GM12878 (cell line): Measurements from ENCODE around the gene GPRIN1. TPM values are rescaled to one million over a fixed set of nuclear protein-coding genes. Genes with fewer than 3 reads are reported as not detected.

Experiments used
- ATAC-seq: fragments of 200-7000 bp; cut with Tn5 transposase; 3 replicates; pipeline ENCODE4 v1.9.1; 2020; ENCODE audit warnings: mild to moderate bottlenecking, moderate library complexity
- BruUV-seq: library from RNA; stranded (reverse); fragments of 400-500 nt; replicated peaks from 2 replicates; lab custom pipeline; 2021; lab: Mats Ljungman, UMichigan
- CTCF ChIA-PET: fragments of 300-600 bp; sonication (Branson Sonifier 250); formaldehyde crosslinking; extraction: SDS; loops from one replicate; lab custom pipeline; 2021; ENCODE audit warnings: inconsistent platforms; lab: Yijun Ruan, JAX
- POLR2A ChIA-PET: fragments of 350-600 bp; formaldehyde crosslinking; extraction: SDS; loops from one replicate; lab custom pipeline; 2021; ENCODE audit warnings: inconsistent platforms; lab: Charles Lee
- RAD21 ChIA-PET: fragments of 300-600 bp; sonication (Branson Sonifier 250); formaldehyde crosslinking; loops from one replicate; lab custom pipeline; 2023; ENCODE audit warnings: antibody characterized with exemption; ENCODE audit not compliant: unreplicated experiment; lab: Charles Lee
- SMC1A ChIA-PET: fragments of 300-600 bp; sonication (Branson Sonifier 250); formaldehyde crosslinking; loops from one replicate; lab custom pipeline; 2023; ENCODE audit not compliant: unreplicated experiment, uncharacterized antibody; lab: Charles Lee
- DNase-seq: peaks from one replicate; pipeline ENCODE4 v3.0.0-alpha.2; 2011; ENCODE audit warnings: low read depth, low spot score
- FAIRE-seq: peaks from 3 replicates; lab custom pipeline; 2011; peaks lifted over from hg19 to GRCh38; lab: Jason Lieb, UNC
- H2AFZ ChIP-seq: 2 replicates; pipeline ENCODE4 v1.6.0; 2011; ENCODE audit warnings: low read depth, low read length, control low read depth; ENCODE audit not compliant: control insufficient read depth
- H3K27ac ChIP-seq: 2 replicates; pipeline ENCODE4 v1.5.1; 2011; ENCODE audit warnings: control low read depth; ENCODE audit not compliant: control insufficient read depth, insufficient read depth
- H3K27me3 ChIP-seq, 2 experiments: replicated peaks in 1 of 2; 2 replicates each; pipeline versions ENCODE4 v1.6.0 to v1.6.1; 2011; ENCODE audit warnings: low read length in 1 of 2; ENCODE audit not compliant: control insufficient read depth in 2 of 2, insufficient read depth in 2 of 2
- H3K36me3 ChIP-seq, 2 experiments: 2 replicates each; pipeline ENCODE4 v1.5.1; 2011; ENCODE audit warnings: low read length in 1 of 2; ENCODE audit not compliant: control insufficient read depth in 2 of 2, insufficient read depth in 2 of 2
- H3K4me1 ChIP-seq: 2 replicates; pipeline ENCODE4 v1.6.1; 2011; ENCODE audit warnings: mild to moderate bottlenecking, low read length, moderate library complexity, mixed read lengths; ENCODE audit not compliant: control insufficient read depth, insufficient read depth
- H3K4me2 ChIP-seq: 2 replicates; pipeline ENCODE4 v1.6.0; 2011; ENCODE audit warnings: control low read depth; ENCODE audit not compliant: control insufficient read depth, insufficient read depth
- H3K4me3 ChIP-seq: fragments of 200-600 bp; sonication (generic); 2 replicates; pipeline ENCODE4 v1.5.1; 2016
- H3K79me2 ChIP-seq: 2 replicates; pipeline ENCODE4 v1.6.0; 2011; ENCODE audit warnings: low read length; ENCODE audit not compliant: control insufficient read depth, insufficient read depth
- H3K9ac ChIP-seq: 2 replicates; pipeline ENCODE4 v1.8.0; 2011; ENCODE audit warnings: low read length, control low read depth, mixed read lengths; ENCODE audit not compliant: control insufficient read depth, insufficient read depth
- H3K9me3 ChIP-seq: replicated peaks from 3 replicates; pipeline ENCODE4 v1.5.1; 2011; ENCODE audit warnings: mild to moderate bottlenecking, low read length; ENCODE audit not compliant: control insufficient read depth, insufficient read depth
- H4K20me1 ChIP-seq: 2 replicates; pipeline ENCODE4 v1.6.0; 2011; ENCODE audit not compliant: control insufficient read depth, insufficient read depth
- ATF7 ChIP-seq: fragments of 450-650 bp; IDR thresholded peaks from 2 replicates; pipeline ENCODE4 v1.6.1; 2016; ENCODE audit warnings: low read depth, mild to moderate bottlenecking
- GABPA ChIP-seq: IDR thresholded peaks from 2 replicates; pipeline ENCODE4 v1.6.1; 2014; ENCODE audit warnings: antibody characterized with exemption, low read depth, mild to moderate bottlenecking, inconsistent platforms
- HDAC6 ChIP-seq: fragments of 200-600 bp; sonication (generic); IDR thresholded peaks from one replicate; pipeline ENCODE4 v1.8.0; 2017; ENCODE audit warnings: antibody characterized with exemption; ENCODE audit not compliant: unreplicated experiment
- KDM1A ChIP-seq: fragments of 200-600 bp; sonication (generic); IDR thresholded peaks from 2 replicates; pipeline ENCODE4 v1.6.1; 2016; ENCODE audit warnings: borderline replicate concordance
- MEF2B ChIP-seq: fragments of 450-650 bp; IDR thresholded peaks from 2 replicates; pipeline ENCODE4 v1.6.1; 2018; ENCODE audit warnings: mild to moderate bottlenecking, moderate library complexity; ENCODE audit not compliant: partially characterized antibody, poor library complexity, severe bottlenecking
- MTA2 ChIP-seq: fragments of 450-650 bp; IDR thresholded peaks from 2 replicates; pipeline ENCODE4 v1.6.1; 2016; ENCODE audit warnings: low read depth, mild to moderate bottlenecking, moderate library complexity
- MXI1 ChIP-seq: fragments of 150-350 bp; IDR thresholded peaks from 2 replicates; pipeline ENCODE4 v1.6.1; 2011; ENCODE audit warnings: low read depth, mild to moderate bottlenecking, inconsistent platforms, low read length, improper control_type of control experiment
- NBN ChIP-seq: fragments of 450-650 bp; IDR thresholded peaks from 2 replicates; pipeline ENCODE4 v1.6.1; 2016
- NFXL1 ChIP-seq: fragments of 450-650 bp; IDR thresholded peaks from 2 replicates; pipeline ENCODE4 v1.6.1; 2017; ENCODE audit warnings: antibody characterized with exemption, mild to moderate bottlenecking, borderline replicate concordance
- PAX8 ChIP-seq: fragments of 450-650 bp; IDR thresholded peaks from 2 replicates; pipeline ENCODE4 v1.6.1; 2017; ENCODE audit warnings: mild to moderate bottlenecking, moderate library complexity
- POLR2A ChIP-seq: IDR thresholded peaks from 2 replicates; pipeline ENCODE4 v1.6.1; 2011; ENCODE audit warnings: low read depth, mild to moderate bottlenecking, low read length
- POU2F2 ChIP-seq: IDR thresholded peaks from 3 replicates; pipeline ENCODE4 v1.6.1; 2011; ENCODE audit warnings: low read depth, mild to moderate bottlenecking, low read length, borderline replicate concordance
- SUZ12 ChIP-seq: fragments of 200-600 bp; sonication (generic); IDR thresholded peaks from one replicate; pipeline ENCODE4 v1.6.1; 2018; ENCODE audit warnings: antibody characterized with exemption, mild to moderate bottlenecking; ENCODE audit not compliant: unreplicated experiment
- WRNIP1 ChIP-seq: IDR thresholded peaks from 2 replicates; pipeline ENCODE4 v1.6.1; 2011; ENCODE audit warnings: low read depth, low read length, improper control_type of control experiment, borderline replicate concordance
- WGBS: methylation state at CpG from one replicate; pipeline ENCODE4 v1.1.6; 2016; ENCODE audit warnings: low lambda C conversion rate; ENCODE audit not compliant: insufficient replicate concordance, insufficient coverage; ENCODE audit errors: missing lambda C conversion rate; 5-methylcytosine and 5-hydroxymethylcytosine counted together
- in situ Hi-C: fragments of 300-500 bp; cut with MboI; formaldehyde crosslinking; loops from 9 replicates; pipeline ENCODE4 v1.14.3; 2018; ENCODE audit warnings: mixed read lengths
- intact Hi-C: fragments of 100-400 bp; cut with micrococcal nuclease; formaldehyde crosslinking; loops from one replicate; pipeline ENCODE4 v1.14.2; 2022; ENCODE audit not compliant: unreplicated experiment
- polyA plus RNA-seq, 11 experiments: library from polyadenylated mRNA; depleted of rRNA in 4 of 11; unstranded in 6 of 11; stranded (reverse) in 5 of 11; fragments of >200 nt; fragmentation: Nextera tagmentation in 4 of 11; fragmentation: Illumina TruSeq in 1 of 11; extraction: Ambion mirVana in 4 of 11; extraction: Trizol in 1 of 11; gene quantifications; 1 replicate in 1 of 11; 2 replicates in 10 of 11; pipeline versions ENCODE4 v1.2.1 to v1.2.3, GENCODE V29; 2011 to 2016; ENCODE audit warnings: inconsistent platforms in 2 of 11, missing spikeins in 2 of 11, low read depth in 1 of 11
- total RNA-seq, 4 experiments: library from RNA; depleted of rRNA in 3 of 4; stranded (reverse); fragments of >200 nt in 3 of 4; fragmentation: Illumina TruSeq in 1 of 4; extraction: Trizol in 1 of 4; gene quantifications; 2 replicates each; pipeline versions ENCODE4 v1.2.1 to v1.2.3, GENCODE V29; 2013 to 2021

Gene GPRIN1
- total and polyA plus RNA-seq, 10 of the 15 experiments (the other 5 are each of a cell fraction or from before 2014, with no cell fraction given), result 0.52 to 16.3 (median 4.5) TPM

GRCh38 chr5:176583076-176583475 is 26.9 kb downstream of the GPRIN1 start:
- no peak for TF ChIP-seq GABPA
- TF ChIP-seq PAX8, result no peak
- no peak for TF ChIP-seq WRNIP1
- no peak for TF ChIP-seq POU2F2
- no peak for TF ChIP-seq SUZ12
- TF ChIP-seq KDM1A, result no peak
- TF ChIP-seq MTA2, result no peak
- TF ChIP-seq POLR2A, result no peak
- no peak for TF ChIP-seq MEF2B
- TF ChIP-seq NBN, result no peak
- no peak for TF ChIP-seq MXI1
- TF ChIP-seq NFXL1, result no peak
- no peak for TF ChIP-seq HDAC6
- no peak for TF ChIP-seq ATF7
- H3K4me1 ChIP-seq, result no peaks in the 10 kb centered on the region
- no TSS peak for BruUV-seq
- DNase-seq, result no peak
- ChIA-PET RAD21 (no interaction called here), POLR2A (no interaction called here), CTCF (interaction anchor here (1.3 kb wide), 1 partner anchor 167 kb away, joined by 3 read pairs; the partner anchor contains the start of gene CLTB), SMC1A (no interaction called here)
- no peaks in the 10 kb centered on the region for H3K36me3 ChIP-seq
- in situ Hi-C loops (loop anchor here (25.0 kb wide), 1 partner anchor 846 kb away; no protein-coding TSS in a partner anchor), intact Hi-C loops (no loop called here)
- H3K9me3 ChIP-seq, result peaks cover 8% of the 10 kb centered on the region; the same call in 2 of the 3 replicates
- no peak overlapping the region for H3K9ac ChIP-seq
- H3K4me2 ChIP-seq, result no peak overlapping the region
- no peak overlapping the region for H3K27ac ChIP-seq
- H4K20me1 ChIP-seq, result no peaks in the 10 kb centered on the region
- no peaks in the 10 kb centered on the region for H3K79me2 ChIP-seq
- H3K4me3 ChIP-seq, result no peak overlapping the region
- no peaks in the 10 kb centered on the region for H3K27me3 ChIP-seq
- no peak for ATAC-seq
- WGBS, result 22% methylated on average over 4 of the region's 4 CpGs
- no peak overlapping the region for H2AFZ ChIP-seq
- no peak for FAIRE-seq
